CMK (cell line): ENCODE results near the gene AFF3.

Source experiments
- DNase-seq: peaks from one replicate; pipeline ENCODE4 v3.0.0-alpha.2; 2010; ENCODE audit warnings: low read depth

AFF3 gene

DNA sequence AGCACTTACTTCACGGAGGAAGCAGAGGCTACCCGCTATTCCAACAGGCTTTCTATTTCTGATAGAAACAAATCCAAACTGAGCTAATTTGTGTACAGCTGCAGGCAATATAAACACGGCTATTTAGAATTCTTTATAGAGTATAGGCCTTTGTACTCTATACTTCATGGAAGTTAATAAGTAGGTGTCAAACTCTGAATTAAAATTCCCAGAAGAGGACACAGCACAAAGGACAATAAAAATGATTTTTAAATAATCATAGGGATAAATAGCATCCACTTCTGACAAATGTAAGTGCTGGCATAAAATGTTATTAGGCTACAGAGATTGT lies 261.5 kb downstream of the AFF3 start:
- DNase-seq = no peak

DNA sequence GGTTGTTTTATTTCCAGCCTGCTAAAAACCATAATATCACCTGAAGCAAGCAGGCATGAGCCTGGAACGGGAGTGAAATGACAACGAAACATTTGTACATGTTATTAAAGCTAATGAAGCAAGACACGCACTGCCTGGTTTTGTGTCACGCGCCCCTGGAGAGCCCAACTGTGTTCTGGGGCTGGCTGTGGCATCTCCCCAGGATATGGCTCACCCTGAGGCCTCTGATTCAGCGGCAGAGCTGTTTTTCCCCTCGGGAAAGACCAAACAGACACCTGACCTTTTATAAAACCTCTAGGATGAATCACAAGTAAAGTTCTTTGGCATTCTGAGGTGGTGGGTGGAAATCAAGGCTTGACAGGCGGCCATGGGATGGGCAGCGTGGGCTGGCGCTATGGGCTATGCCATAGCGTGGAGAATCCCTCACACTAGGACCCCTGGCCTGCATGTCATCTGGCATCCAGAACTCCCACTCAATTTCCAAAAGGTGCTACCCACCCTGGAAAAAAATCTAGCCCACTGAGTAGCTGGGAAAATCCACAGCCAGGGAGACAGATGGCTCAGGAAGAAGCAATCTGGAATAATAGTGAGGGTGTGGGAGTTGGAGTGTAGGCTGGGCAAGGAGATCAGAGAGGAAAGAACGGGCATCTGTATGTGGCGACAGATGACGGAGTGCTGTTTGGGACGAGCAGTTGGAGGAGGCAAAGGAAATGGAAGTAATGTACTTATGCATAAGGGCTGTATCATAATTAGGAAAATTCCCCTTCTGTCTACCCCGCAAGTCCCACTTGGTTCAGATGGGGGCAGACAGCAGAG lies 262.0 kb downstream of the AFF3 start:
- no peak for DNase-seq

DNA sequence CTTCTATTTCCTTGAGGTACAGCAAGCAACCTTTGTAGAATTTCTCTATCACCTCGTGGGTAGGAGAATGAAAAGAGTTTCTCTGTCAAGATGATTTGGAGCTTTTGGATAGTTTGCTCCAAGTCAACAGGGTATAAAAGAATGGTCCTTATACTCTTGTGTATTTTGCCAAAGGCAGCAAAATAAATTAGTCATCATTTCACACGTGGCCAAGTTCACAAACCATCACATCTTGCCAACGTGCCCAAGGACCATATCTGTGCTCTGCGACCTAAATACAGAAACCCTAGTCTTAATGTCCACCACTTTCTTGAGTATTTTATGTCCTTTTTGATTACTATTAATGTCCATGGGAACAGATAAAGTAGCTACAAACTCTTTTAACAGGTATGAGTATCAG lies 262.9 kb downstream of the AFF3 start:
- DNase-seq = no peak

DNA sequence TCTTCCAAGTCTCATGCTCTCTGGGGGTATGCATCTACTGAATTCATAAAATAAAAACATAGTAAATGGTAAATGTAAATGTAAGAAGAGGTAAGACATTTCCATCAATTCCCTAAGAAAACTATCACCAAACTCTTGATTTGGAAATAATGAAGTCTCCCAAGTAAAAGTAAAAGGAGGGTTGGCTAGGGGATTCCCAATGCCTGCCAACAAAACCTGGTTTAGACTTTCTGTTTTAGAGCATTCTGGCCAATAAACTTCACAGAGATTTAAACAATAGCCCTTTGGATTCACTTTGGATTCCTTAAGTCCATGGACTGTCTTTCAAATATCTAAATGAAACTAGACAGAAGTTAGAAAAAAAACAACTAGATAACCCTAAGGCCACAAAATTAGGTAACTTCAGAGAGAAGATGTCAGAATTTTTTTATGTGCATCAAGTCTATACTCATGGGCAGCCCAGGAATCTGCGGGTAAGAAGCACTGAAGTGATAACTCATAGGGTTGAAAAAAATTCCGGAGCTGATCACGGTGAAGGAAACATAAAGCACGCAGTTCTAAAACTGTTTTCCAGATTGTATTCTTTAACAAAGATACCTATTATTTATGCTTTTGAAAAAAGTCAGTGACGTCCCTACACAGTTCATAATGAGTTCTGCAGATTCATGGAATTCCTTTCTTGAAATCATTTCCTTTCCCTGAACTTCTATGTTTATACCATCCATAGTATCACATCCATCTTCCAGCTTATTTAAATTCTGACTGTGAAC lies 263.6 kb downstream of the AFF3 start:
- no peak for DNase-seq

DNA sequence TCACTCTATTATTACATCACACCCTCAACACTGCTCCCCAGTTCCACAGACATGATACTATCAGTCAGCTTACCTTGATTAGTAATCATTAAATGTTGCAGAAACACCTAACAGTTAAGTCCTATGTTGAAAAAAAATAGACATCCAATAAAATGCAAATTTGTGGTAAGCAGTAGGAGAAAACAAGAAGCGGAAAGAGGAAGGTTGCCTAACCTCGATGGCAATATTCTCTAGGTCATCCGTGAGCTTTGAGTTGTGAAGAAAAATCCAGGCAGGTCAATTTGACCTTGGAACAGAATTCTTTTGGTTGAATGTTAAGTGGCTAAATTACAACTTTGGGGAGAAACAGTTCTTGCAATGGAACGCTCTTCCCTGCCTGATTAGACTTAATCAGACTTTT lies 264.4 kb downstream of the AFF3 start:
- no peak for DNase-seq

DNA sequence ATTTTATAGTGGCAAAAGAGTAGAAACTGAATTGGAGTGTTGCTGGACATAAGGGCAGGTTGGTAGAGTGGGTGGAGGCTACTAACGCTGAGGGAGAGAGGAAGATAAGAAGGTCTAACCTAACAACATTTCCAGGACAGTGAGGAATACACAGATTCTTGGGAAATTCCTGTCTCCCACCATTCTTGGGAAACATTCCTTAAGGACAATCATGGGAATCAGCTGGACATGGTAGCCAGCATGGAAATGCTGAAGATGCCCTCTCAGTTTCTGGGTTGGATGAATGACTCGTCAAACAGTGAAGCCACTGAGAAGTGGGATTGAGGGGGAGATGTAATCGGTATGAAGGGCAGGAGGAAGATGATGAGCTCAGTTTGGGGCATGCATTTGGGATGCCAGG lies 265.4 kb downstream of the AFF3 start:
- no peak for DNase-seq

DNA sequence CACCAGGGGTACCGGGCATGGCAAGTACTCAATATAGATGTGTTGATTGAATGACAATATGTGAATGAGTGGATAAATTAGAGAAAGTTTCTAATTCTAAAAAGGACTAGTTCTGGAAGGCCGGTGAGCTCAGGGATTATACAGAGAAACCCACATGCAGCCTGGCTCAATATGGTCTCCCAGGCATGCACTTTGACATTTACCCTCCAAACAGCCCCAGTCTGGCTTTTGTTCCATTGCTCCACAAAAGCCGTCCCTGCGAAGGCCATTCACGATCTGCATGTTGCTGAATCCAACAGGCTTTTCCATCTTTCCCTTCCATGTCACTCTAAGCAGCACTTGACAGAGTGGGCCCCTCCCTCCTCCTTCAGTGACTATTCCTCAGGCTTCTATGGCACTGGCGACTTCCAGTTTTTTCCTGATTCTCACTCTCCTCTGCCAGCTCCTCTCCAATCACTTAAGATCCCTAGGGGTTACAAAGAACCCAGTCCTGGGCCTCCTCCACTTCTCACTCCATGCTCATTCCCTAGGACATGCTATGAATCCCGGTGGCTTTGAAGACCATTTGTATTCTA lies 266.7 kb downstream of the AFF3 start:
- DNase-seq = no peak

DNA sequence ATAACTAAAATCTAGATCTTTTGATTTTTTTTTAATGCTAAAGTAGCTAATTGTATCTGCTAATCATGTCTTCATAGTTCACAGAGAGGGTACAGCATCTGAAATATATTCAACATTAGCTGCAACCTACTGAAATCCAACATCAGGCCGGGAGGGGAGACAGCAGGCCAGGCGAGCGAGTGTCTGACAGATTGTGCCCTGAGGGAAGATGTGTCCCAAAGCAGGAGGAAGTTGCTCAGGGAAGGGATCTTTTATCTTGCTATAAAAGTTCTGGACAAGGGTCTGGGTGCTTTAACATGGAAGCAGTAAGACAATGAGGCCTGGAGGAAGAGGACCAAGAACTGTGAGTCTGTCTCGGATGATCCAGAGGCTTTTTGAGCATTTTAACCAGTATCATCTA lies 274.1 kb downstream of the AFF3 start:
- no peak for DNase-seq

DNA sequence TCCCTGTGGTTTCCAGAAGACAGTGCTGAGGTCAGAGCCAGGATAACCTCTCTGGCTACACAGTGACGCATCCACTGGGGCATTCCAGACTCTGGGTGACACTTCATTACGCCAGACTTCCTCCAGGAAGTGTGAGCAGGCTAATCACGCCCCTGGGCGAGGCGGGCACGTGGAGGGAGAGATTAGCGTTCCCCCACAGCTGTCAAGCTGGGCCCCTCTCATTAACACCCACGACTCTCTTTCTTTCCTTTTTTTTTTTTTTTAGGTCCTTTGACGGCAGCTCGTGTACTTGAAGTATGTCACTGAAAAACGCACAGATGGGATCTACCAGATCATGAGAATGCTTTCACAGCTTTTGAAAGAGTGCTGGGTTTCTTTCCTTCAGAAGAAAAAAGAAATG lies 274.6 kb downstream of the AFF3 start:
- no peak for DNase-seq

DNA sequence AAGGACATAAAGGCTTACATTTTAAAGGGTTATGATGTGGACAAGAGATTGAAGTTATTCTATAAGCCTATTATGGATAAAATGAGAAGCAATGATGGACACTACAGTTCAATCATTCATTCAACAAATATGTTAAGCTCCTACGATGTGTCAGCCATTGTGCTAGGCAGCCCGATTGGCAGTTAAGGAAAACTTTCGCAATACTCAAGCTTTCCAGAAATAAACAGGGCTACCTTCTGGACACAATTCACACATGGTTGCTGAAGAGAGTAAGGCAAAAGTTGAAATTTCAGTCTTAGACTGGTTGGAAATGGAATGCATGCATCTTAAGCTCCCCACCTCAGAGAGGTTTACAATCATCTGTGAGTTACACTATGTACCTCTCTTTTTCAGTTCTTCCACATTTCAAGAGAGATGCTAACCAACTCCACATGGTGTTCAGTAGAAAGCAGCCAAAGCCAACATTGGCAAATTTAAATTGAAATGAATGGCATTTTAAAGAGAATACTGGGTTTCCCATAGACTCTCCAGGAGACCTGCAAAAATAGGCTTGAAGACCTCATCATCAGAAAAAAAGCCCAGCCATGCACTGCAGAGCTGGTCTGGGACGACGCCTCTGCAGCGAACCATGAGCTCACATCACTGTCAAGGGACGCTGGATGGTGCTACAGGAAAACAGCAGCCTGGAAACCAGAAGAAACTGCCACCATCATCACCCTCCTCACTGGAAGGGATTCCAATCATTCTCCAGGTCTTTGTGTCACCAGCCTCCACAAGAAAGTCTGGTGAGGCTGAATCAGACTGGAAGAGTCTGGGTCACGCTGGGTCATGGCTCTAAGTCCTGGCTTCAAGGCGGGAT lies 276.3 kb downstream of the AFF3 start:
- DNase-seq = no peak

DNA sequence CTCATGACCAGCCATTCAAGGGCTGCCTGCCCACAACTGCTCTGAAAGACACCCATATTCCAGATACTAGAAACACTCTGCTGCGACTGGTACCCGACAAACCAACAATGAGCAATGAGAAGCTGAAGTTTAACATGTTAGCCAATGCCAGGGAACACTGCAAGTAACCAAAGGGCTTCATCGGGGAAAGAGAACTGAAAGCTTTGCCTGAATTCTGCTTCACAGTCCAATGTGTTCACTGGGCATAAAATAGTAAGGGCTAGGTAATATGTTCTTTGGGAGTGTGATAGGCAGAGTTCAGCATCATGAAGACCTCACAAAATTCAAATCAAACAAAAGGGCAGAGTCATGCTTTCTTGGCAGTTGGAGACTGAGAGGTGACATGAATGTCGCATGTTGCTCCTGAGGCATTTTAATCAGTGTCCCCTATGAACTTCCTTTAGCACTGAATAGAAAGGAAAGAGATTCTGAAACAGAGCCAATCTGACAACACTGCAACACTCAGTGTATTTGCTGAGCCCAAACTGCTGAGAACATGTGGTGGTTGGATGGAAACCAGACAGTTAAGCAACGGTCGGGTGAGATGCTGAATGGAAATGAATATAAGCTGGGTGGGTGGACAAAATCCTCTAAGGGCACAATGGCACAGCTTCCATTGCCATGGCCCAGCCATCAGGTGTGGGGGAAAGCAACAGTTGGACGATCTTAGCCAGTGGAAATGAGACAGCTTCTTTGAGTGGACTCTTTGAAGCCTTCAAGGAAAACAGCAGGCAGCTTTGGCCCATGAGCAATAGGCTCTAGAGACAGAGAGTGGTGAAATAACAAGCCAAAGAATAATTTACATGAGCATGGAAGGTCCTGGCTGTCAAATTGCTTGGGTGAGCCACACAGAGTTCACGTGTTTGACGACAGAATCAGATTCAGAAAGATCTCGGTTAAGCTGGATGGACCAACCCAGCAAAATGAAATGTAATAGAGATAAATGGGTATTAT lies 277.5 kb downstream of the AFF3 start:
- DNase-seq = no peak

DNA sequence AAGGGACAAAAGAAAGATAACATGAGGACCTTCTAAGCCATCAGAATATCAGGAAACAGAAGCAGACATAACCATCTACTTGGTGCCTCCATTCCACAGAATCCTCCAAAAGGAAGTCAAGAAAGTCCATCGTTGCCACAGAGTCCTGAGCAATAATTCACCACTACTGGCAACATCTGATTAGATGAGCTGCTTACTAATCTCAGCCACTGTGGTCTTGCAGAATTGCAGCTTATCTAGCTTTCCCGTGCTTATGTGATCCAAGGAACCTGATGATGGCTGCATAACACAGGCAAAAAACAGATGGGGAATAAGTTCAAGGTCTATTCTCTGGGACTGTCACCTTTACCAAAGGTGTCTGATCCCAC lies 278.5 kb downstream of the AFF3 start:
- DNase-seq = no peak

DNA sequence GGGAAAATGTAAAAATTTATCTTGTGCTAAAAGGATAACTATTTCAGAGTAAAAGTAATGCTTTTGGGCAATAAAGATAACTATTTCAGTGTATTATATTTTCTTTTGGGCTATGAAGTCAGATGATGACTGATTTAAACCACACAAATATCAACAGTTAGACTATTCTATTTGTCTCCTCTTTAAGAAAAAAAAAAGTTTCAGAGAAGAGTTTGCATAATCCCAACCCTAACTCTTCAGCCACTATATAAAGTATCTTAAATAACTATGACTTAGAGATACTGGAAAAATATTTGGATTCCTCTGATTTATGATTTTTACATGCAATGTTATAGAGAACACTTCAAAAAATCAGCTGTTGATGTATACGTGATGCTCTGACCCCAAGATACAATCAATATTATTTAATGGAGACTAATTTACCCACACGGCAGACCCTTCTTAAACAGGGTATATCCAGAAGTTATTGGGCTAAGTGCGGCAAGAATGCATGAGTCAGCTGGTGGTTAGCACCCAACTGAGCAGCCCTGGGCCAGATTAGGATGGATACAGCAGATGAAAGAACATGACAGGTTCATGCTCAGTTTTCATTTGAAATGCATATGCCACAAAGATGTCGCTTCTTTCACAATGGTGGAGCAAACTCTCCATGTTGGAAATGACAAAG lies 279.0 kb downstream of the AFF3 start:
- no peak for DNase-seq

DNA sequence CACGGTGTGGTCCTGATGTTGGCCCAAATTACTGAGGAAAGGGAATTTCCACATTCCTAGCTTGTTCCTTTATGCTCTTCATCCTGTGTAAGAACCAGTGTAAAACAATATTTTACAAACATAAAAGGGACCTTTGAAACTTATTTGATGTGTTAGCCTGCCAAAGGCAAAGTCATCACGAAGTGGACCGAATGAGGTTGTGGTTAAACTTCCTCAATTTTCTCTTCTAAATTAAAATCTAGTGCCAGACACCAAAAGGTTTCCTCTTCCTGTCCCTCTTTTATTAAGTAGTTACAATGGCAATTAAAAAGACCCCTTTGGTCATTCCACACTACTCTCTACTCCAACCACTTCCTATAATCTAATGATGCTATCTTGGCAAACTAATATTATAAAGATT lies 279.8 kb downstream of the AFF3 start:
- no peak for DNase-seq

DNA sequence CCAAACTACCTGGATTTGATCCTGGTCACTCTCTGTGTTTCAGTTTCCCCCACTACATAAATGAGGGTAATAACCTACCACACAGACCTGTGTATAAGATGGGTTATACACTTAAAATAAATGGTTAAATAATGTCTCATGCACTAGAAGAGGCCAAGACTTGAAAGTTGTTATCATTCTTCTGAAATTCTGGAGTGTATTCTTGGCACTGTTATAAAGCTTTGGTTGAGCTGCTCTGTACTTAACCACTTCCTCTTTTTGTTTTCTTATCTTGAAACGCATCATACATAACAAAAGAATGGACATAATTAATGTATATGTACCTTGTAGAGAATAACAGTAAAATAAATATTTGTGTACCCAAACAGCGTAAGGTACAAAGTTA lies 281.0 kb downstream of the AFF3 start:
- DNase-seq = no peak

DNA sequence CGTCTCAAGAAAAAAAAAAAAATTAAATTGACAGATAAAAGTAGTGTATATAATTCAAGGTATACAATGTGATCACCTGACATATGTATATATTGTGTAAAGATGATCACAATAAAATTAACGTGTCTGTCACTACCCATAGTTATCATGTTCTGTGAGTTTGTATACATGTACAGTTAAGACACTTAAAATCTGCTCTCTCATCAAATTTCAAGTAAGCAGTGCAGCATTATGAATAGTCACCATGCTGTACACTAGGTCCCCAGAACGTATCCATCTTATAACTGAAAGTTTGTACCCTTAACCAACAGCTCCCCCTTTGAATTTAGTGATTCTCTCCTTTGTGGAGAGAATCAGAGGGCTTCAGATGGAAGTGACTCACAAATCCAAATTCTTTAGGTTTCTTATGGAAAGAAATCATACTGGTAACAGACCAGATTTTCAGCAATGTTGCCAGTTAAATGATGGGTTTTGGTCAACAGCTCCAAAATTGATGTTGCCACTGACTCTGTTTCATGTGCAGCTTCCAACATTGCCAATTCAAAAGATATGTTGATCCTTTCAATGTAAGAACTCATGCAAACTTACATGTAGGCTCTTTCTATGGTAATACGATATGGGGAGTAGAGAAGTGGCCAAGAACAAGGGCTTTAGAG lies 281.5 kb downstream of the AFF3 start:
- no peak for DNase-seq

DNA sequence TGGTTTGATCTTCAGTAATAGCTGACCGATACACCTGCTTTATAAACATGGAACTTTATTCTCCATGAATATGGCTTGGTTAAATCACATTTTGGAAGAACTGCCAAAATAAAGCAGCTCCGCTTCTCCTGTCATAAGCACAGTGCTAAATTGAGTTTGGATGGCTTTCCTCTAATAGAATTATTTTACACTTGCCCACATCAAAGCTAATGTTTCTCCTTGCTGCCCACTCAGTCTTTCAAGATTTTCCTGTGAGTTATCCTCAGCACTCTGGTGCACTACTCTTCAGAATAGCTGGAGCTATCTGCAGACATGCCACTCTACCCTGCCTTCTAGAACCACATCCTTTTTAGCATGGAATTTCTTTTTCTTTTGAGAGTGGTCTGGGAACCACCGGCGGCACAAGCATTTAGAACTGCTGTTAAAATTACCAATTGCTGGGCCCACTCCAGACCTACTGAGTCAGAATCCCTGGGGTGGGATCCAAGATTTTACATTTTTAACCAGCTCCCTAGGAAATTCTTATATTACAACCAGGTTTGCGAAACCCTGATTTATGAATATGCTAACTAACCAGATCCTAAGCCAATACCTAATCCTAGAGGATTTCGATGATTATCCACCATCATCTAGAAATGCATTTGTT lies 283.3 kb downstream of the AFF3 start:
- no peak for DNase-seq

DNA sequence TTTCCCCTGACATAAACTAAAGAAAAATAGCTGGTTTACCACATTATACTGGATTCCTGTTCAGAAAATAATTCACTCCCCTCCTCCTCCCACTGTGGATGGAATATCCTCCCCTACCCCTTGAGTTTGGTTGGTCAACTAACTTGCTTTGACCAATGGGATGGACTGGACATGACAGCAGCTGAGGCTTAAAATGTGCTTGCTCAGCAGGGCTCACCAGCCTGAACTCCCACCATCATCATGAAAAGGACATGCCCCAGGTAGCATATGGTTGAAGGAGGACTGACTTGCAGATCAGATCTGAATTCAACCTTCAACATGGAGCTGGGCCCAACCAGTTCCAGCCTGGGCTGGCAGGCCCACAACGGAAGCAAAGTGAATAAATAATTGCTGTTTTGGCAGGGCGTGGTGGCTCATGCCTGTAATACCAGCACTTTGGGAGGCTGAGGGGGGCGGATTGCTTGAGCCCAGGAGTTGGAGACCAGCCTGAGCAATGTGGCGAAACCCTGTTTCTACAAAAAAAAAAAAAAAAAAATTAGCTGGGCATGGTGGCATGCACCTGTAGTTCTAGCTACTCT lies 284.4 kb downstream of the AFF3 start:
- DNase-seq = no peak

DNA sequence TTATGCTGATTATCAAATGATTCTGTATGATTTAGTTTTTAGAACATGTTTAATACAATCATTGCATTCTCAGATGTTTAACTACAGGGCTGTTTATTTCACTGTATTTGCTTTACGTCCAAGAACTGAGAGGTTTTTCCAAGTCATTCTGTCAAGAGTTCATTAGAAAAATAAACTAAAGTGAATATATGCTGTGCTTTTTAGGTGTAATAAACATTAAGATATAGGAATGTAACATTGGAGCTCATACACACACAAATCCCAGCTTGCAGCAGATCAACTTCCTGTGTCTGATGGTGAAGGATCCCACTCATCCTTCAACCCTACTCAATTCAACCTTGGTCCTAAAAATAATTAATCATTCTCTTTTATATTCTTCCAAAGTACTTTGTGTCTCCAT lies 285.0 kb downstream of the AFF3 start:
- DNase-seq = no peak
